NCI-H2107 treated with DMSO at 0.1 percent for 48 hours (cell line): Measurements from ENCODE around the gene ZFAND3.
"Not testable (repeated sequence)": the region's sequence is repeated elsewhere in the genome, so short reads cannot be mapped to it uniquely, and the experiment has no call there.

ENCODE experiments used
- DNase-seq: peaks from one replicate; lab custom pipeline; 2025; ENCODE audit not compliant: unreplicated experiment; lab: John Stamatoyannopoulos, UW

The ZFAND3 gene

DNA sequence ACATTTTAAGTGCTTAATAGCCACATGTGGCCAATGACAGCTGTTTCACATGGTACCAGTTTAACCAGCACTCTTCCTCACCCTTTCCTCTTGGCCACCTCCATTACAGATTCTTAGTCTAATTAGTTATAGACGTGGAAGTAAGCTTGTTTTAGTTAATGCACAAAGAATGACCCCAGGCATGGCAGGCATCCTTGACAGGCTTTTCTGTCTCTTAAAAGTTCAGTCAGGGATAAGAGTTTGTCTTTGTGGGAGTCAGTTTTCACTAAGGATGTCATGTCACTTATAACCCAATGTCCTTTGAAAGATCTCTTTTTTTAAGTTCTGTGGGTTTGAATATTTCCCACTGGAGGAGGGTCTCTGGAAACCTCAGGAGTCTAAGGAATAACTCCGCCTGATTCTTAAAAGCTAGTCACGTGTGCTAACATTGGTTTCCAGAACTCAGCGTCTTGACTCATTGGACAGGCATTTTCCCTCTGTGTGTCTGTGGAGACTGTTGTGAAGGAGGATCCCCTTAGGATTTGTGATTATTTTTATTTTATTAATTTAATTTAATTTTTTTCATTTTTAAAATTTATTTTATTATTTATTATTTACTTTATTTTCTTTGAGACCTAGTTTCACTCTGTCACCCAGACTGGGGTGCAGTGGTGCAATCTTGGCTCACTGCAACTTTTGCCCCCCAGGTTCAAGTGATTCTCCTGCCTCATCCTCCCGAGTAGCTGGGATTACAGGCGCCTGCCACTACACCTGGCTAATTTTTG is 171.4 kb downstream of the ZFAND3 start:
- DNase-seq = no peak

- DNase-seq = no peak
These were observed 173.2 kb downstream of the ZFAND3 start for GRCh38 chr6:37992749-37993148.

DNA sequence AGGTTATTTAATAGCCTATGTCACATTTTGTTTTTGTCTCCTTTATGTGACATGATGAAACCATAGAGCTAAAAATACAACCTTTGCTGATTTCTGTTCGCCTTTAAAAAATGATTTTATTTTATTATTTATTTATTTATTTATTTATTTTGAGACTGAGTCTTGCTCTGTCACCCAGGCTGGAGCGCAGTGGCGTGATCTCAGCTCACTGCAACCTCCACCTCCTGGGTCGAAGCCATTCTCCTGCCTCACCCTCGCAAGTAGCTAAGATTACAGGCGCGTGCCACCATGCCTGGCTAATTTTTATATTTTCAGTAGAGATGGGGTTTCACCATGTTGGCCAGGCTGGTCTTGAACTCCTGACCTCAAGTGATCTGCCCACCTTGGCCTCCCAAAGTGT is 173.7 kb downstream of the ZFAND3 start:
- not testable (repeated sequence) for DNase-seq

DNA sequence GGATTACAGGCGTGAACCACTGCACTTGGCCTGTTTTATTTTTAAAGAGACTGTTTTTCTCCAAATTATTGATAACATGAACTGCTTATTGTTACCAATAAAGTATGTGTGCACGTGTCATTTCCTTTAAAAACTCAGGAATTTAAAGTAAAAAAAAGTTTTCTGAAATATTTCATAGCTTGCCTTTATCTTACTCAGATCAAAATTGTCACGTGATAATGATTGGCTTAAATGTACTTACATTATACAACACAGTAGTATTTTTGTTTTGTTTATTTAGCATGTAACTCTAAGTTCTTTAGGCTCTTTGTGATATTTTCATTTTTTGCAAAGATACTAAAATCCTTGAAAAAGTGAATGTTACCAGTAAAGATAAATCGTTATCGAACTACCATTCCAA is 174.1 kb downstream of the ZFAND3 start:
- DNase-seq = no peak

GRCh38 chr6:37994223-37994622 is 174.7 kb downstream of the ZFAND3 start:
- no peak for DNase-seq

DNA sequence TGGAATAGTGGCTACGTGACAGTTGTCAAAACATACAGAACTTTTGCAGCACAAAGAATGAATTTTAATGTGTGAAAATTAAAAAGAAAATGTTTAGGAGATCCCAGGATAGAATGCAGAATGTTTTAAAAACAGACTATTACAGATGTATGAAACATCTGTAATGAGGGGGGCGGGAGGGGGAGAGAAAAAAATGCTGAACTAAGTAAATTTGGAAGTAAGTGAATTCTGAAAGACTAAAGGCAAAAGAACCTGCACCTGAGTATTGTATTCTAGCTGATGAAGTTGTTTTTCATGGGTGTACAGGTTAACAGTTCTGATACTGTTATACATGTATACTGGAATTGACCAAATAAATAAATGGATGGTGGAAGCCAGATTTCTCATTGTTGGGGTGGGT is 178.8 kb downstream of the ZFAND3 start:
- no peak for DNase-seq

- no peak for DNase-seq
These were observed 181.9 kb downstream of the ZFAND3 start for GRCh38 chr6:38001386-38001785.

DNA sequence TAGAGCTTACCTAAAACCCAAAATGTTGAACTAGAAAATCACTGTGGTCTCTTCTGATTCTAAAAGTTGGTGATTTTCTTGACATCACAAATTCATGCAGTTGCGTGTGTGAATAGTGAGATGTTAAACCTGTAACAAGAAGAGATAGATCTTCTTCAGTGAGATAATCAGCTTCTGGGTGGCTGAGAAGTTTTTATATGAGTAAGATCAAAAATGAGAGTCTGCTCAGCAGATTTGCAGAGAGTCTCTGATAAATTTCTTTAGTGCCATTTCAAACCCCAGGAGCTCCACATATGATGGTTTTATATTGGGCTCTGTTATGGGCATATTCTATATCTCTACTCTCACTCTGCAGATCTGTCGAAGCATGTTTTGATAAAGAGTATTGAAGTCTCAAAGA is 185.4 kb downstream of the ZFAND3 start:
- DNase-seq = no peak

- DNase-seq = no peak
These were observed 192.4 kb downstream of the ZFAND3 start for GRCh38 chr6:38011937-38012336.

DNA sequence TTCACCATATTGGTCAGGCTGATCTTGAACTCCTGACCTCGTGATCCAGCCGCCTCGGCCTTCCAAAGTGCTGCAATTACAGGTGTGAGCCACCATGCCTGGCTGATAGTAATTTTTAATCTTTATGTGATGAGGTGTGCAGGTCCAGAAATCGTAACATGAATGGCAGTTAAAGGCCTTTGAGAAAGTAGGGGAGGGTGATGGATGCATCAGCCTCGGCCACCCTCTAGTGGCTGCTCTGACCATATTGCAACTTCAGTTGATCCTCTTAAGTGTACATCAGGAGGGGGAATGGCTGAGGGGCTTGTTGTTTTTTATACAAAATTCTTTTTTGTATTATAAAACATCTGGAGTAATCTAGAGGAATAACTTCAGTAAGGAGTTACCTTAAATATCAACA is 193.0 kb downstream of the ZFAND3 start:
- DNase-seq = peak; percentile 10

DNA sequence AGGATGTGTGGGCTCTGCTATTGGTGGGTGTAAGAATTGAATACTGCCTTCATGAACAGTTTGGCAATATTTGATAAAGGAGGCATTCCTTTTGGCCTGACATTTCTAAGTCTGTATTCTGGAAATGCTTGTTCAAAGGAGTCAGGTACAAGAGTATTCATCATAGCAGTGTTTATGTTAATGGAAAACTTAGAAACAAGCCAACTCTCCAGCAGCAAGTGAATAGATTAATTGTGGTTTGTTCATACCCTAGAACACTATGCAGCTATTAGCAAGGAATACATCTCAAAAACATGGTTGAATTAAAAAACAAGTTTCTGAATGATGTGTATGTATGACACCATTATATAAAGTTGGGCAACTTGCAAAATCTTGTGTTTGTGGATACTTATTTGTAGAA is 195.8 kb downstream of the ZFAND3 start:
- no peak for DNase-seq

- DNase-seq = no peak
These were observed 197.3 kb downstream of the ZFAND3 start for GRCh38 chr6:38016824-38017223.

DNA sequence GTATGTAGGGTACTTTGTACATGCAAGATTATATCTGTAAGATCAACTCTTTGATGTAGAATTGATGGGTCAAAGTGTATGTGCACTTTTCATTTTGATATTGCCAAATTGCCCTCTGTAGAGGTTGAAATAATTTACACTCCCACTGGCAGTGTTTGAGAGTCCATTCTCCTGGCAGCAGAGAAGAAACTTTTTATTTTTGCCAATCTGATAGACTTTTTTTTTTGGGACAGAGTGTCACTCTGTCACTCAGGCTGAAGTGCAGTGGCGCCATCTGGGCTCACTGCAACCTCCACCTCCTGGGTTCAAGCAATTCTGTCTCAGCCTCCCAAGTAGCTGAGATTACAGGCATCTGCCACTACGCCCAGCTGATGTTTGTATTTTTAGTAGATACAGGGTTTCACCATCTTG is 199.2 kb downstream of the ZFAND3 start:
- DNase-seq = no peak

DNA sequence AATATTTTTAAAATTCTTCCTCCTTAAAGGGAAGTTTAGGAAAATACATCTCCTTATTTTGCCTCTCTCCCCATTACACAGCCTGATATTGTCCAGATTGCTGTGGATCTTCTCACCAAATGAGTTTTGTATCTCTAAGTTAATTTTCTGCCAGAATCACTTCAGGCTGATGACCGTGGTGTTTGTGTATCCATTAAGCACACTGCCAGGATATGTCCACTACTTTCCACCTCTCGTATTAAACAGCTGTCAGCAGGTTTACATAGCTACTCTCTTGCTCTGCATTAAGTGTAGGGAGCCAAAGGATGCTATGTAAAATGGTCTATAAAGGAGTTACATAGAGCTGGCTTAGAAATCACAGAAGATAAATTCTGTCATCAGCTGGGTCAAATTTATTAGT is 201.1 kb downstream of the ZFAND3 start:
- no peak for DNase-seq

GRCh38 chr6:38021029-38021428 is 201.5 kb downstream of the ZFAND3 start:
- DNase-seq = peak; percentile 33

DNA sequence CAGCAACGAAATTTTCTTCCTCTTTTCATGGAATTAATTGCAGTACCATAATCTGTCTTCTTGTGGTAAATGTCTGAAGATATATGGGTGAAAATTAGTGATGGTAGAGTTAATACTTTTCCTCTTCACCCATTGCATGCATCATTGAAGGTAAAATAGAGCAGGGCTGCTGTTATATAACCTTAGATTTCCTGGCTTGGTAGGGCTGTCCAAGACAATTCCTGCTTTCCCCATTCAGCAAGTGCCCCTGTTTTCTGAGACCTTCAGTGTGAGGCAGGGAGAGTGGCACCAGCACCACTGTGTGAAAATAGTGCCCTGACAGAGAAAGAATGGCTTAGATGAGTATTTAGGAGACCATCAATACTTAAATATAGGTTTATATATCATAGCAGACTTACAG is 202.0 kb downstream of the ZFAND3 start:
- no peak for DNase-seq

- DNase-seq = no peak
These were observed 203.2 kb downstream of the ZFAND3 start for GRCh38 chr6:38022688-38023087.

- DNase-seq = no peak
These were observed 205.4 kb downstream of the ZFAND3 start for GRCh38 chr6:38024908-38025307.

DNA sequence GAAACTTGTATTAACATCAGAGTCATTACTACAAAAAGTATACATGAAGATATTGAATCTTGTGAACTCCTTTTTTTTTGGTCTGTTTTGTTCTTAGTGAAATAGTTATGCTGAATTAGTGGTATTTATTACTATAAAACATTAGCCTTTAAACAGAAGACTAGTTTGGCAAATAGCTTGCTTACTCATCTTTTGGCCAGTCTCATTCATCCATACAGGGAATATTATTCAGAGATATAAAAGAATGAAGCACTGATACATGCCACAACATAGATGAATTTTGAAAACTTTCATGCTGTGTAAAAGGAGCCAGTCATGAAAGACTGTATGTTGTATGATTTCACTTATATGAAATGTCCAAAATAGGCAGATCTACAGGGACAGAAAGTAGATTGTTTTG is 205.9 kb downstream of the ZFAND3 start:
- no peak for DNase-seq

DNA sequence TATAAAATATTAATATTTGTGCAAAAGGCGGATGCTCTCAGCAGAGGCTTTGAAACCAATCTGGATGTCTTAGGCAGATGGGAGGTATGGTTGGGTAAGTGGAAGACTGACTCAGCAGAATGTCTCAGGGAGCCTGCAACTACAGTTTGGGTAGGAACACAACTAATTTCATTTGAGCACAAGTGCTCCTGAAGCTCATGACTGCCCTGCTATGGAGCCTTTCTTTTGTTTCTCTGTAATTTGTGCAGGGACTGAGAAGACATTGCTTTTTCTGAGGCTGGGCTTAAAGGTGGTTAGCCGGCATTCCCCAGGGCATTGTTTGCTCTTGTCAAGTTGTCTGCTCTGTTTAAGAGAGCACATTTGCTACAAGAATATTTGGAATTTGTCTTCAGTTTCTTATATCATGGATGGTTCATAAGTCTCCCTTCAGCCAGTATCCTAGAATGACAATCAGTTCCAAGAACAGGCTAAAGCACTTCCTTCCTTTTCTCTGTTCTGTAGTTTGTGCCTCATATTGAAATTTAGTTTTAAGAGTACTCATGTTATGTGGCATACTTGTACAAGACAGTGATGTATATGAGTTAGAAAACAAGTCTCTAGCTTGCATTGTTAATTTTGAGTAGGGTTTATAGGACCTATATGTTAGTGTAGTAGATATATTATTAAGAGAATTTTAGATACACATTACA is 208.3 kb downstream of the ZFAND3 start:
- DNase-seq = no peak

GRCh38 chr6:38030380-38030779 is 210.9 kb downstream of the ZFAND3 start:
- no peak for DNase-seq

DNA sequence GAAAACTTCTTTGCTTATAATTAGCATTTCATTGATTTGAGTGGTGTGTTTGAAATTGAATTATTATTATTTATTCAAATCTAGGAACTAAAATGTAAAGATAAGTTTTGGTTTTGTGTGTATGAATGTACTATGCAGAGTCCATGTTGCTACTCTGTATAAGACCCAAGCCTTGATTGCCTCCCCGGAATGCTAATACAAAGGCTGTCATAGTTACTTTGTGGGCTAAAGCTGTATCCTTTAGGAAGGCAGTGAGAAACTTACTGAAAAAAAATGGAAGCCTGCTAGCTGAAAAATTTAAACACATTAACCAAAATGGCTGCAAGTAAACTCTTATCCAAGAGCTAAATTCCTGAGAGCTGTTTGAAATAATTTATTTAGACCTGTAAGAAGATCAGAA is 213.3 kb downstream of the ZFAND3 start:
- DNase-seq = no peak
